Colonic mucosa (tissue), 4 donors: Measurements from ENCODE around the gene GALR1. TPM values are rescaled to one million over a fixed set of nuclear protein-coding genes. Genes with fewer than 3 reads are reported as not detected.

Experiments
- DNase-seq: peaks from one replicate; pipeline ENCODE4 v3.0.0-alpha.2; 2020
- H3K27ac ChIP-seq: fragments of 200-600 bp; one replicate; pipeline ENCODE4 v1.8.0; 2021
- H3K27me3 ChIP-seq: fragments of 200-600 bp; one replicate; pipeline ENCODE4 v1.8.0; 2021
- H3K36me3 ChIP-seq: fragments of 200-600 bp; one replicate; pipeline ENCODE4 v1.8.0; 2021
- H3K4me1 ChIP-seq: fragments of 200-600 bp; one replicate; pipeline ENCODE4 v1.8.0; 2021; ENCODE audit warnings: mild to moderate bottlenecking
- H3K4me3 ChIP-seq: fragments of 200-600 bp; one replicate; pipeline ENCODE4 v1.8.0; 2021
- H3K9ac ChIP-seq, 2 donors: one replicate each; pipeline ENCODE4 v1.7.0; 2013; ENCODE audit warnings: control low read depth in 2 of 2, low read depth in 2 of 2, low read length in 2 of 2
- H3K9me3 ChIP-seq: fragments of 200-600 bp; one replicate; pipeline ENCODE4 v1.8.0; 2021
- CTCF ChIP-seq: fragments of 200-600 bp; IDR thresholded peaks from one replicate; pipeline ENCODE4 v1.8.0; 2022; ENCODE audit warnings: antibody characterized with exemption, mild to moderate bottlenecking
- intact Hi-C: fragments of 100-400 bp; cut with DNase I; formaldehyde crosslinking; loops from one replicate; pipeline ENCODE4 v1.14.1; 2022
- total RNA-seq, 2 donors: library from RNA; stranded (reverse); fragmentation: NEBNext Ultra II Directional in 1 of 2; extraction: Animal tissue kit (Norgen Biotek cat#: 25700) in 1 of 2; gene quantifications; one replicate each; pipeline ENCODE4 v1.2.1, GENCODE V29; 2021
- donor health status: healthy.
- donor health status: DM: no; HTN: no; CAD: no.
- donor health status: DM: no; HTN: no; CAD: no.

The GALR1 gene
- total RNA-seq, 2 donors from 2014 or later = 0.02 to 0.16 TPM

- no peak overlapping the region for H3K9ac ChIP-seq
- DNase-seq = no peak
- H3K36me3 ChIP-seq = no peaks in the 10 kb centered on the region
- no peaks in the 10 kb centered on the region for H3K27me3 ChIP-seq
- intact Hi-C loops = no loop called here
- H3K9me3 ChIP-seq = no peaks in the 10 kb centered on the region
- H3K4me3 ChIP-seq = no peak overlapping the region
- H3K4me1 ChIP-seq = no peaks in the 10 kb centered on the region
- H3K27ac ChIP-seq = no peak overlapping the region
- no peak for TF ChIP-seq CTCF
These were observed 50.1 kb downstream of the GALR1 start for GRCh38 chr18:77299706-77300105.

DNA sequence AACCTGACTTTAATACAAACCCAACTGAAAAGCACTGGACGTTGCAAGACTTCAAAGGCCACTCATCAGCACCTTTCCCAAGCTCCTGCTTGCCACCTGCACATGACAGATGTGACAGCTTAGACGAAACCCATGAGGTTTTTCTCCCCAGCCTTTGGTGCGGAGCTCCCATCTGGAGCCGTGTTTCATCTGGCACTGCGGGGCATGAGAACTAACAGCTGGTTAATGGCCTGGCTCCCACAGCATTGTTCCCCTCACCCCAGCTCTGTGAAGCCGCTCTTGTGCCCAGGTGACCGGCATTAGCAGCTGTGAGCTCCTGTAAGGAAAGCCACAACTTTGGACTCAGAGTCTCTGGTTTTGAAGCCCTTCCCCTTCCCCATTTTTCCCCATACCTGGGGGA, 50.9 kb downstream of the GALR1 start:
- no peak for TF ChIP-seq CTCF
- no peak overlapping the region for H3K4me3 ChIP-seq
- H3K4me1 ChIP-seq = no peaks in the 10 kb centered on the region
- H3K27me3 ChIP-seq = no peaks in the 10 kb centered on the region
- H3K9me3 ChIP-seq = no peaks in the 10 kb centered on the region
- H3K9ac ChIP-seq = no peak overlapping the region
- H3K27ac ChIP-seq = no peak overlapping the region
- H3K36me3 ChIP-seq = no peaks in the 10 kb centered on the region
- DNase-seq = no peak
- intact Hi-C loops = no loop called here

DNA sequence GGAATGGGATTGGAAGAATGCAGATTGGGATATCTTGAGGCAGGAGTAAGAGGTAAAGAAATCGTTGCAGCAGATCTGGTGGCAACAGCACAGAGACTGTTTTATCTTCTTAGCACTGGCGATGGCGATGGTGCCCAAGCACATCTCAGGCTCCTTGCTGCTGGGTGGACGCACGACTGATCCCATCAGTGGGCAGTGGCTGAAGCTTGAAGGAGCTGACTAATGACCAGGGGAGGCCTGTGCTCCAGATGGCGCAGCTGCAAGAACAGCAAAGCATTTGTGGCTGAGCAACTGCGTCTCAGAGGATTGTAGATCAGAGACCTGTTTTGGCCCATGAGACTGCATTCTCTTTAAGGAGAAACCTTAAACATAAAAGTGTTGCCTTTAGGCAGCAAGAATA, 54.6 kb downstream of the GALR1 start:
- no peak for TF ChIP-seq CTCF
- Histone ChIP-seq H3K4me3 (no peak overlapping the region), H3K9me3 (no peaks in the 10 kb centered on the region), H3K4me1 (no peaks in the 10 kb centered on the region), H3K36me3 (no peaks in the 10 kb centered on the region), H3K27me3 (no peaks in the 10 kb centered on the region), H3K9ac (no peak overlapping the region), H3K27ac (no peak overlapping the region)
- no peak for DNase-seq
- intact Hi-C loops = no loop called here

GRCh38 chr18:77305676-77306075, 56.0 kb downstream of the GALR1 start:
- Histone ChIP-seq H3K27me3 (no peaks in the 10 kb centered on the region), H3K9me3 (no peaks in the 10 kb centered on the region), H3K4me3 (no peak overlapping the region), H3K4me1 (no peaks in the 10 kb centered on the region), H3K27ac (no peak overlapping the region), H3K9ac (no peak overlapping the region), H3K36me3 (no peaks in the 10 kb centered on the region)
- no peak for TF ChIP-seq CTCF
- DNase-seq = no peak
- intact Hi-C loops = no loop called here

- Histone ChIP-seq H3K27me3 (no peaks in the 10 kb centered on the region), H3K9me3 (no peaks in the 10 kb centered on the region)
- no peak for TF ChIP-seq CTCF
These were observed 58.6 kb downstream of the GALR1 start for GRCh38 chr18:77308216-77308615.

DNA sequence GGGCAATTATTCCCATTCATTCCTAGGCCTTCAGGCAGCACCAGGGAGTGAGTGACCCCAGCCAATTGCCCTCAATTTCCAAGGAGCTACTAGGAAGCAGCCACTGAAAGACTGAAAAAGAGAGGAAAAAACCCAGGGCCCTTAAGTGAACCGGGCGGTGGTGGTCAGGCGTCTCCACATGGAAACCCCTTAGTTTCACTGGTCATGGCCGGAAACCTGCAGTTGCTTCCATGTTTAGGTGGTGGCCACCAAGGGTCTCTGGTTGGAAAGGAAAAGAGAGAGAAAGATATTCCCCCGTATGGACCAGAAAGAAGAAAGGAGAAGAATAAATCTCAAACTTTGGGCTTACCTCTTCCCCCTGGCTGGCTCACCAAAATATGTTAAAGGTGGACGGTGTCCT, 64.9 kb downstream of the GALR1 start:
- no peak overlapping the region for H3K27ac ChIP-seq
- H3K27me3 ChIP-seq = no peaks in the 10 kb centered on the region
- no peak for DNase-seq
- H3K4me1 ChIP-seq = no peaks in the 10 kb centered on the region
- H3K9me3 ChIP-seq = no peaks in the 10 kb centered on the region
- H3K4me3 ChIP-seq = no peak overlapping the region
- no peaks in the 10 kb centered on the region for H3K36me3 ChIP-seq
- TF ChIP-seq CTCF = no peak
- intact Hi-C loops = no loop called here
- no peak overlapping the region for H3K9ac ChIP-seq

More at GRCh38 chr18:77308216-77308615, 58.6 kb downstream of the GALR1 start:
- Histone ChIP-seq H3K4me3 (no peak overlapping the region), H3K36me3 (no peaks in the 10 kb centered on the region), H3K9ac (no peak overlapping the region), H3K27ac (no peak overlapping the region), H3K4me1 (no peaks in the 10 kb centered on the region)
- no peak for DNase-seq
- intact Hi-C loops = no loop called here
